ENCODE data around the gene RIN2. TPM values are rescaled to one million over a fixed set of nuclear protein-coding genes. Genes with fewer than 3 reads are reported as not detected.

RIN2 gene
- total RNA-seq, 2 donors from 2014 or later = 82.0 to 105 TPM

DNA sequence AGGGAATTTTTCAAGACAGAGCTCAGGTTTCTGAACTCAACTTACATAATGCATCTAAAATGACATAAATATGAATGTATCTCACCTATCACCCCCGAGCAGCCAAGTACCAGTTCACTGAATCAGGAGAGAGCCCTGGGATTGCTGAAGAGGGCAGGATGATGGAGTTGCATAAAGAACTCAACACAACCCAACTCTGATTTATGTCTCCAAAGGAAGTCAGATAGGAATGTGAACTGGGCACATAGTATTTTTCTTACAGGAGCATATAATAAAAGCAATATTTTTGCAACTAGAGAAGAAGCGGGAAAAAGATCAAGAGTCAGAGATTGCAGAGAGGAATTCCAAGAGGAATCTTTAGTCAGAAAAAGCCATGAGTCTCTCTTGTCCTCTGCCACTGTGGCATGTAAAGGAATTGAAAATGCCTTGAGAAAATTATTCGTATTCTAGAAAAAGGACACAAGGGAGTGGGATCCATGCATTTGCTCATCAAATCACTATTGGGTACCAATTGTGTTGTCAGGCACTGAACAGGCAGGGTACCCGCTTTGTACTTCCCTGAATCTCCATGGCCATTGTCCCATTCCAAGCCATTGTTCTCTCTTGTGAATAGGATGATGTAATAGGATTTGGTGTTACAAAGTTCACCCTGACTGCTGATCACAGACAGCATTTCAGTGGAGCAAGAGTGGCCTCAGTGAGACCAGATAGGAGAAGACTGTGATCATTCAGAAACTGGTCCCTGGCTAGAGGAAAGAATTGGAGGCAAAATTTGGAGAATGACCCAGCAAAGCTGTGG, 16.3 kb downstream of the RIN2 start:
- no peak for DNase-seq
- H3K9me3 ChIP-seq = no peaks in the 10 kb centered on the region

DNA sequence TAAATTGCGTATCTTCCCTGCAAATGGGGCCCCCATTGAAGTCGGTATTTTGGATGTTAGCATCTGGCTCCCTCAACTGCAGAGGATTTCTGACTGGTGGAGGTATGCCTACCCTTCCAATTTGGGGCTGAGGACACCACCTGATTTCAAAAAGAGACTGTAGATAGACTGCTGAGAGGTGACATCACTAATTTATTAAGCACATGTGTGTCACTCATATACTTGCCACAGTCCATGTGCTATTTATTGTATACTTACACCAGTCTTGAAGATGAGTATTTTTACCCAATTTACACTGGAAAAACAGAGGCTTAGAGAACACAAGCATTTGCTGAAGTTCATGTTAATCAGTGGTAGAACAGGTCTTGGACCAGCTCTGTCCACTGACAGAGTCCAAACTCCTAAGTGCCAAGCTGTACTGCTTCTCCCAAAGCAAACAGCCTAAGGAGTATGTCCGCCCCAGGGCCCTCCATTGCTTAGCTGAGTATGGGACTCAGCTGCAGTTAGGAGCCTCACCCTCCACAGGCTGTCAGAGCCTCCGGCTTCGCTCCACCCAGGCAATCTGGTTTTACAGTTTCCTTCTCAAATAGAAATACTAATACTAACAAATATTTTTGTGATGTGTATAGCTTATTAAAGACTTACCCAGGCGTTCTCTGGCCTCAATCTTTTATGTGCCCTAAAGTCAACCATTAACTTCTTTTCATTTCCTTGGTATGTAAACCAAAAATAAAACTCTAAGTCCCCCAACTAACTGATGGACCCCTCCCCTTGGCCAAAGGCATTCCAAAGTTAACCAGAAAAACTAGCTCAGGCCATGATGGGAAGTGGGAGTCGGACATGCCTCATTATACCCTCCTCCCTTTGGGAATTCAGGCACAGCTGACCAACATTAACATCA, 17.5 kb downstream of the RIN2 start:
- Histone ChIP-seq H3K27me3 (no peaks in the 10 kb centered on the region), H3K36me3 (no peaks in the 10 kb centered on the region), H3K9me3 (no peaks in the 10 kb centered on the region), H3K4me1 (peaks cover 7% of the 10 kb centered on the region), H3K4me3 (no peak overlapping the region), H3K9ac (ENCODE audit: low read depth in 2 of 2, low read length in 2 of 2) (peak overlapping the region in 1 of 2 donors; percentile 27), H3K27ac (peak overlapping the region; percentile 26)
- DNase-seq = peak; percentile 76
- intact Hi-C loops (cut with DNase I) = no loop called here
- TF ChIP-seq, protein P1, sequence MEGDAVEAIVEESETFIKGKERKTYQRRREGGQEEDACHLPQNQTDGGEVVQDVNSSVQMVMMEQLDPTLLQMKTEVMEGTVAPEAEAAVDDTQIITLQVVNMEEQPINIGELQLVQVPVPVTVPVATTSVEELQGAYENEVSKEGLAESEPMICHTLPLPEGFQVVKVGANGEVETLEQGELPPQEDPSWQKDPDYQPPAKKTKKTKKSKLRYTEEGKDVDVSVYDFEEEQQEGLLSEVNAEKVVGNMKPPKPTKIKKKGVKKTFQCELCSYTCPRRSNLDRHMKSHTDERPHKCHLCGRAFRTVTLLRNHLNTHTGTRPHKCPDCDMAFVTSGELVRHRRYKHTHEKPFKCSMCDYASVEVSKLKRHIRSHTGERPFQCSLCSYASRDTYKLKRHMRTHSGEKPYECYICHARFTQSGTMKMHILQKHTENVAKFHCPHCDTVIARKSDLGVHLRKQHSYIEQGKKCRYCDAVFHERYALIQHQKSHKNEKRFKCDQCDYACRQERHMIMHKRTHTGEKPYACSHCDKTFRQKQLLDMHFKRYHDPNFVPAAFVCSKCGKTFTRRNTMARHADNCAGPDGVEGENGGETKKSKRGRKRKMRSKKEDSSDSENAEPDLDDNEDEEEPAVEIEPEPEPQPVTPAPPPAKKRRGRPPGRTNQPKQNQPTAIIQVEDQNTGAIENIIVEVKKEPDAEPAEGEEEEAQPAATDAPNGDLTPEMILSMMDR (IDR thresholded peaks at IDR 0.05) = no peak

More for the DNA sequence above, 16.3 kb downstream of the RIN2 start:
- no peak overlapping the region for H3K4me3 ChIP-seq
- no peaks in the 10 kb centered on the region for H3K36me3 ChIP-seq
- TF ChIP-seq, protein P1 (IDR thresholded peaks at IDR 0.05) = no peak
- intact Hi-C loops (cut with DNase I) = no loop called here
- H3K4me1 ChIP-seq = peaks cover 7% of the 10 kb centered on the region
- no peak overlapping the region for H3K27ac ChIP-seq
- H3K9ac ChIP-seq (ENCODE audit: low read depth in 2 of 2, low read length in 2 of 2) = no peak overlapping the region
- H3K27me3 ChIP-seq = no peaks in the 10 kb centered on the region

DNA sequence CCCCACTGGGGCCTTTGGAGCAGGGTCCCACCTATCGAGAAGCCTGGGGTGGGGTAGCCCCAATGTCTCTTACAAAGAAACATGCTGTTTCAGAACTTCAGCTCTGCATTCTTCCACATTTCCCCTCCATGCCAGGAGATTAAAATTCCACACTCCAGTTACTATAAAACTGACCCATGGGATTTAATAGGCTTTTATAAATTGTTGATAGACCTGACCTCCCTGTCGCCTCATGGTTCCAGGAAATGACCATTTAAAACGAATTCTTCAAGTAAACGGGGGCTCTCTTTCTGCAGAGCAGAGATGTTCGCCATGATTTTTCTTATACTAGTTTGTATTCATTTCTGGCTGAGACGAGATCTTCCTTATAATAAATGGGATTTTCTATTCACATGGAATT, 19.3 kb downstream of the RIN2 start:
- H3K9ac ChIP-seq (ENCODE audit: low read depth in 2 of 2, low read length in 2 of 2) = no peak overlapping the region
- no peaks in the 10 kb centered on the region for H3K9me3 ChIP-seq
- peak overlapping the region; percentile 9 for H3K27ac ChIP-seq
- no peak overlapping the region for H3K4me3 ChIP-seq
- no peaks in the 10 kb centered on the region for H3K27me3 ChIP-seq
- DNase-seq = no peak
- no peaks in the 10 kb centered on the region for H3K36me3 ChIP-seq
- TF ChIP-seq, protein P1 (IDR thresholded peaks at IDR 0.05) = no peak
- intact Hi-C loops (cut with DNase I) = no loop called here
- peaks cover 7% of the 10 kb centered on the region for H3K4me1 ChIP-seq

DNA sequence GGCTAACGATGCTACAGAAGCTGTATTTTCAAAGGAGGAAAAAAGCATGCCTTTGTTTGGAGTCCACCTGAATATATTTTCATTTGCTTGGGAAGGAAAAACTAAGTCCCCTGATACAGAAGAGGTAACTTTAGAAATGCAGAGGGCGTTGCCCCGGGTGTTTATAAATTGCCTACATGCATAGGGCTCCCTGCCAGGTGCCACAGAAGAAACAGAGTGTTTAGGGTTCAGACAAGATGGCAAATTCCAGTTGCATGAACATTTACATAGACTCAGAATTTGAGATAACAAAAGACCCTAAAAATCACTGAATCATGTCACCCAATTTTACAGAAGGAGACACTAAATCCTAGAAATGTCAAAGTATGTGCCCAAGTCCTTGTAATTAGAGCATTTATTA, 19.9 kb downstream of the RIN2 start:
- TF ChIP-seq, protein P1 (IDR thresholded peaks at IDR 0.05) = no peak
- no peaks in the 10 kb centered on the region for H3K9me3 ChIP-seq
- no peaks in the 10 kb centered on the region for H3K27me3 ChIP-seq
- H3K4me3 ChIP-seq = no peak overlapping the region
- H3K9ac ChIP-seq (ENCODE audit: low read depth in 2 of 2, low read length in 2 of 2) = no peak overlapping the region
- H3K27ac ChIP-seq = peak overlapping the region; percentile 9
- H3K36me3 ChIP-seq = no peaks in the 10 kb centered on the region
- intact Hi-C loops (cut with DNase I) = no loop called here
- peaks cover 7% of the 10 kb centered on the region for H3K4me1 ChIP-seq
- DNase-seq = no peak

DNA sequence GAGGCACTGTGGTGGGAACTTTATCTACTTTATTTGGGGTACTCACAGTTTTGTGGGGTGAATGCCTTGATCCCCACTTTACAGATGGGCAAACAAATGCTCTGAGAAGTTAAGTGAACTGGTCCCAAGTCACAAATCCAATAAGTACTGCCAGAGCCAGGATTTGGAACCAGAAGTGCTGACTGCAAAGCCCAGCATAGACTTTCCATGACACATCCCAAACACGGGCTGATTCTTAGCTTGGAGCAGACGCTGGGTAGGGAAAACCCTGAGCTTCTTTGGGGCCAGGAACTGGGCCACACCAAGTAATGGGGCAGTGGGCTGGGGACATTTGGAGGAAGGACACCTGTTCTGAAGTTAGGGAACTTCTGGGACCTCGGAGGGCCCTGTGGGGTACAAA, 20.3 kb downstream of the RIN2 start:
- intact Hi-C loops (cut with DNase I) = no loop called here
- TF ChIP-seq, protein P1 (IDR thresholded peaks at IDR 0.05) = no peak
- Histone ChIP-seq H3K9me3 (no peaks in the 10 kb centered on the region), H3K4me3 (no peak overlapping the region), H3K36me3 (no peaks in the 10 kb centered on the region), H3K27me3 (no peaks in the 10 kb centered on the region), H3K27ac (peak overlapping the region; percentile 26), H3K9ac (ENCODE audit: low read depth in 2 of 2, low read length in 2 of 2) (no peak overlapping the region), H3K4me1 (peaks cover 7% of the 10 kb centered on the region)
- no peak for DNase-seq
